B cell (primary cell): Measurements from ENCODE around the gene COQ7.

ENCODE experiments used
- EZH2 ChIP-seq: IDR thresholded peaks from 2 replicates; pipeline ENCODE4 v1.6.1; 2012; ENCODE audit warnings: borderline replicate concordance, low read depth, mild to moderate bottlenecking, moderate library complexity, low read length; ENCODE audit not compliant: insufficient read depth, poor library complexity, severe bottlenecking
- TF ChIP-seq, protein P1 (sequence below): fragments of 200-600 bp; IDR thresholded peaks from one replicate; pipeline ENCODE4 v1.8.0; 2022; ENCODE audit warnings: antibody characterized with exemption, mild to moderate bottlenecking

- TF ChIP-seq, protein P1, sequence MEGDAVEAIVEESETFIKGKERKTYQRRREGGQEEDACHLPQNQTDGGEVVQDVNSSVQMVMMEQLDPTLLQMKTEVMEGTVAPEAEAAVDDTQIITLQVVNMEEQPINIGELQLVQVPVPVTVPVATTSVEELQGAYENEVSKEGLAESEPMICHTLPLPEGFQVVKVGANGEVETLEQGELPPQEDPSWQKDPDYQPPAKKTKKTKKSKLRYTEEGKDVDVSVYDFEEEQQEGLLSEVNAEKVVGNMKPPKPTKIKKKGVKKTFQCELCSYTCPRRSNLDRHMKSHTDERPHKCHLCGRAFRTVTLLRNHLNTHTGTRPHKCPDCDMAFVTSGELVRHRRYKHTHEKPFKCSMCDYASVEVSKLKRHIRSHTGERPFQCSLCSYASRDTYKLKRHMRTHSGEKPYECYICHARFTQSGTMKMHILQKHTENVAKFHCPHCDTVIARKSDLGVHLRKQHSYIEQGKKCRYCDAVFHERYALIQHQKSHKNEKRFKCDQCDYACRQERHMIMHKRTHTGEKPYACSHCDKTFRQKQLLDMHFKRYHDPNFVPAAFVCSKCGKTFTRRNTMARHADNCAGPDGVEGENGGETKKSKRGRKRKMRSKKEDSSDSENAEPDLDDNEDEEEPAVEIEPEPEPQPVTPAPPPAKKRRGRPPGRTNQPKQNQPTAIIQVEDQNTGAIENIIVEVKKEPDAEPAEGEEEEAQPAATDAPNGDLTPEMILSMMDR, result no peak
- TF ChIP-seq EZH2, result no peak
Measured at GRCh38 chr16:19094542-19095365, 27.3 kb downstream of the COQ7 start.
